GM18951 (cell line): ENCODE data around the gene LURAP1L.

Experiments used
- POLR2A ChIP-seq: IDR thresholded peaks from 4 replicates; pipeline ENCODE4 v1.6.1; 2011; ENCODE audit warnings: mild to moderate bottlenecking; ENCODE audit not compliant: insufficient read length, insufficient read depth; ENCODE audit errors: extremely low read depth
- in situ Hi-C: fragments of 300-500 bp; cut with MboI; formaldehyde crosslinking; loops from one replicate; pipeline ENCODE4 v1.12.0; 2022; ENCODE audit warnings: low sequenced_read_pairs, mixed read lengths, inconsistent platforms; ENCODE audit not compliant: unreplicated experiment

LURAP1L gene

DNA sequence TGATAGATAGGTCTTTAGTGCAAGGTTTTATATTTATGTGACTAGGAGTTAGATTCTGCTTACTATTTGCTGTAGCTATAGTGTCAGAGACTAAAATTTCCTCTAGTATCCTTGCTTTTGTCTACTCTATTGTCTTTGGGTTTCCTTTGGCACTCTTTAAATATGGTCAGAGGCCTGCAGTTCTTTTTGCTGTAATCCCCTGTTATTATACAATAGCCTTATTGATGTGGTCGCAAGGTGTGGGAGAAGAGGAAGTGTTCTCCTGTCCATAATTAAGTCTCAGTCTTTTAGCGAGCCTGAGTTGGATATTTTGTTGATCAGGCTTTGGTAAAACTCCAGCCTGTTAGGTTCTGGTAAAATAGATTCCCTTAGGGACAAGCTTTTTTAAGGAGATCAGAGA lies 34.9 kb downstream of the LURAP1L start:
- in situ Hi-C loops, result no loop called here
- no peak for TF ChIP-seq POLR2A

DNA sequence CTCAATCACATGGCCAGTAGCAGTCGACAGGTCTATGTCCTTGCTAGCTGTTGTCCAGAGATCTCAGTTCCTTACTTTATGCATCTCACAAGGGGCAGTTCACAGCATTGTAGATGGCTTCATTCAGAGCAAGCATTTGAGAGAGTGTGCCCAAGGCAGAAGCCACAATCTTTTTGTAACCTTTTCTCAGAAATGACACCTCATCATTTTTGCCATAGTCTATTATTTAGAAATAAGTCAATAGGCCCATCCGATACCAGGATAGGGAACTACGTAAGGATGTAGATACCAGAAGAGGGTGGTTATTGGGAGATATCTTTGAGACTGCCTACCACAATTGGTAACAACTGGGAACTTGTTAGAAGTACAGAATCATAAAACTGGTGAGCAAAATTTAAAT lies 37.1 kb downstream of the LURAP1L start:
- TF ChIP-seq POLR2A, result no peak
- in situ Hi-C loops, result no loop called here

- TF ChIP-seq POLR2A, result no peak
- in situ Hi-C loops, result no loop called here
These were observed 37.9 kb downstream of the LURAP1L start for GRCh38 chr9:12812710-12813109.

DNA sequence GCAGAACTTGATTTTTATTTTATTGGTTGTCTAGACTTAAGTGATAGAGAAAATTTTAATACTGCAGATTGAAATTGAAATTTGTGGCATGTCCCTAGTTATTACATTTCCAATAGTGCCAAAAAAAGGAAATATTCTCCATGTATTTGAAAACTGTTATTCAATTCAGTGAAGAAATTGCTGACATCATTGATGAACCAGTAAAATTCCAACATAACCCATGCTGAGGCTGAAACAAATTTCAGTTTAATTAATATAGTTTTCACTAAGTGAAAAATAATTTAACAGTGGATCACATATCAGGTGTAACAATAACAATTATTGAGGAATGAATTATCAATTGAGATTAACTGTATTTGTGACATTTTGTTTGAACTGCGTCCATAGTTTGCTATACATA lies 38.7 kb downstream of the LURAP1L start:
- in situ Hi-C loops, result no loop called here
- no peak for TF ChIP-seq POLR2A

GRCh38 chr9:12813960-12814876 lies 39.4 kb downstream of the LURAP1L start:
- TF ChIP-seq POLR2A, result no peak
- in situ Hi-C loops, result no loop called here

GRCh38 chr9:12814877-12815237 lies 40.0 kb downstream of the LURAP1L start:
- TF ChIP-seq POLR2A, result no peak
- in situ Hi-C loops, result no loop called here

DNA sequence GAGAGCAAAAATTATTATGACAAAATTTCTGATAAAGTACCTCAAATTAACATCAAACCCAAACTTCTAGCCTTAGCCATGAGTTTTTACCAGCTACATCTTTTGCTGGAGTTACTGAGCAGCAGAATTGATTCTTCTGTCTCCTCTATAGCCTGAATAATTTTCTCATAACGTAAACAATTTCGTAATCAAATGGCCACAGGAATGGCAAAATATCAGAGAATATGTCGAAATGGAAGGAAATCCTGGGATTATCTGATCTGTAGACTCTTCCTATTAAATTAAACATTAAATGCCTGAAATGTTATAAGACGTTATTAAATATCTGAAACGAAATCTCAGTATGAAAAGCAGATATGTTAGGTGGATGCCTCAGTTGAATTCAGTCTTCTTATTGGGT lies 41.1 kb downstream of the LURAP1L start:
- TF ChIP-seq POLR2A, result no peak
- in situ Hi-C loops, result no loop called here

- TF ChIP-seq POLR2A, result no peak
- in situ Hi-C loops, result no loop called here
These were observed 41.9 kb downstream of the LURAP1L start for GRCh38 chr9:12816656-12817101.

GRCh38 chr9:12817702-12818101 lies 42.9 kb downstream of the LURAP1L start:
- in situ Hi-C loops, result no loop called here
- TF ChIP-seq POLR2A, result no peak

DNA sequence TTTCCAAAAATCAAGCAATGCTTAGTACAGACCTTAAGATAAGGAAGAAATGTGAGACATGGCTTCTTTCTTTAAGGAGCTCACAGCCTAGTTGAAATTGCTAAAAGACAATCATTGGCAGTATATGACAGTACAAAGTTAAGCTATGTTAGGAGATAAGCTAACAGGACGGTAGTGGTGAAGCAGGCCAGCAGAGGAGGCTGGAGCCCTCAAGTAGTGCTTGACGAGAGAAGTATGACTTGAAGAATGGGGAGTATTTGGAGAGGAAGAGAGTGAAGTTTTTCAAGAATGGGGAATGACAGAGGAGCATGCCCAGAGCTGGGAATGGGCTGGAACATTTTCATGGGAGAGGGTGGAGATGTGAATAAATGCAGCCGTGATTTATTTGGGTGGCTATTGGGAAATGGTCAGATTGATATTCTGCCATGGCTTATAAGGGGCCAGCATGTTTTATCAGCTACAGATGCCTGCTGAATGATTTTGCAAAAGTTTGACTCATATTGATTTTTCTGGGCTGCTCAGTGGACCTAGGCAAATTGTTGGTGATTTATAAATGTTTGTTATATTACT lies 43.7 kb downstream of the LURAP1L start:
- TF ChIP-seq POLR2A, result no peak
- in situ Hi-C loops, result no loop called here

DNA sequence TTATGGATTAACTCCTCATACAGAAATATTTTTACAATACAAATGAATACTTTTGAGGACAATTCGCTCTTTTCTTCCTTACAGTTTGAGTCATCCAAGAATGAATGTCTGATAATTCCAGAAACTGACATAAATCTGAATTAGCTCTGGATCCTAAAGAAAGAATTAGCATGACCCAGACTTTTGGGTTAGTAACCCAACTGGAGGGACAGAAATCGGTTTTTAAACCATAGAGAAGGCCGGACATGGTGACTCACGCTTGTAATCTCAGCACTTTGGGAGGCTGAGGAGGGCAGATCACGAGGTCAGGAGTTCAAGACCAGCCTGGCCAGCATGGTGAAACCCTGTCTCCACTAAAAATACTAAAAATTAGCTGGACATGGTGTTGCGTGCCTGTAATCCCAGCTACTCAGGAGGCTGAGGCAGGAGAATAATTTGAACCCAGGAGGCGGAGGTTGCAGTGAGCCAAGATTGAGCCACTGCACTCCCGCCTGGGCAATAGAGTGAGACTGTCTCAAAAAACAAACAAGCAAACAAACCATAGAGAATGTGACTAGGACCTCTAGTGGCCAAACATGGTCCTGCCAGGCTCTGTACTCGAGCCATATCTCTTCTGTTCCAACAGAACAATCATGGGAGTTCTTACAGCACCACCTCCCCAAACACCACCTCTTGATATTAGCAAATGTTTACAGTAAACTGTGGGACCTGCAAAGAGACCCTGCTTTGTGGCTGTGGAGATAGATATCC lies 44.8 kb downstream of the LURAP1L start:
- TF ChIP-seq POLR2A, result no peak
- in situ Hi-C loops, result no loop called here

DNA sequence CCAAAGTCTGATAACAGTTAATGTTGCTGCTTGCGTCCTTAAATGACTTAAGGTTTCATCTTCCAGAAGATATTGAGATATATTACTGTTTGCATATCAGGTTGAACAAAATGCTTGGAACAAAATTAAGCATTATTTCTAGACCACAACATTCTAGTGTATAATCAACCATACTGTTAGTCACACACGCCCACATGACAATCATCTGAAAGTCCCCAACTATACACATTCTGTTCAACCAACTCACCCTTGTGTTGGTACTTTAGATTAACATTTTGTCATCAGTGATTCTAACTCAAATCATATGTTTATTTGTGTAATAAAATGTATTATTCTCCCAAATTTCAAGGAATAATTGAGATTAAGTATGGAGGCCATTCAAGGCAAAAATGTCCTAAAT lies 47.3 kb downstream of the LURAP1L start:
- TF ChIP-seq POLR2A, result no peak
- in situ Hi-C loops, result no loop called here

DNA sequence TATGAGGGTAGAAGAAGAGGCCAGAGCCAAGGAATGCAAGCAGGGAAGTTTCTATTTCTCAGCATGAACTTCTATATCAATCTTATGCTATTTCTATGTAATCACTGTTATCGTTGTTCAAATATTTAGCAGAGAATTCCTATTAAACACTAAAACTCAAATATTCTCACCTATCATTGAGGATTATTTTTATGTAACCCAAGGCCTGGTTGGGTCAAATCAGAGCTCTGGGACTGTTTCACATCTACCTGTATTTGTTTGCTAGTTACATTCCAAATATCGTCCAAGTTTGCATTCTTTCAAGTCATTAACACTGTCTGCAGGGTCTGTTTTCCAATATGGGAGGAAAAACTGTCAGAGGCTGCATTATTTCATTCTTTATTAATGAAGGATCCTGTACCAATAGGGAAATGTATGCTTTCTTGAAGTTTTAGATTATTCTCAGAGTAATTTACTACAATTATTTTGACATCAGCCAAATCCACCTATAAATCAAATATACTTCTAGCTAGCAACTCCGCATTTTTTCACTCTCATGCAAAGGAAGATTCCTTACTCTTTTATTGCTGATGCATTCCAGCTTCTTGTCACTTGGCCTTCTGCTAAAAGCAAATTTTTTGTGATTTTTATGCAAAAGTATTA lies 52.2 kb downstream of the LURAP1L start:
- in situ Hi-C loops, result no loop called here
- no peak for TF ChIP-seq POLR2A
